Pons (tissue), 1 donor: Measurements from ENCODE around the gene CCT3.
"Not testable (repeated sequence)": the region's sequence is repeated elsewhere in the genome, so short reads cannot be mapped to it uniquely, and the experiment has no call there.

Source experiments
- DNase-seq: peaks from one replicate; pipeline ENCODE4 v3.0.0-alpha.2; 2016; ENCODE audit warnings: low spot score

CCT3 gene

GRCh38 chr1:156338180-156338976, at the start of gene CCT3, which contains the start of gene TSACC:
TSS of gene CCT3 (minus strand) at chr1:156338292. CDS start at chr1:156338184, 108 bp downstream.
TSS of gene TSACC (plus strand) at chr1:156338526. CDS start at chr1:156339758, 1,232 bp downstream.
- DNase-seq = peak; percentile 100

- peak; percentile 26 for DNase-seq
Observed at GRCh38 chr1:156387870-156388173, 49.7 kb upstream of the CCT3 start.

DNA sequence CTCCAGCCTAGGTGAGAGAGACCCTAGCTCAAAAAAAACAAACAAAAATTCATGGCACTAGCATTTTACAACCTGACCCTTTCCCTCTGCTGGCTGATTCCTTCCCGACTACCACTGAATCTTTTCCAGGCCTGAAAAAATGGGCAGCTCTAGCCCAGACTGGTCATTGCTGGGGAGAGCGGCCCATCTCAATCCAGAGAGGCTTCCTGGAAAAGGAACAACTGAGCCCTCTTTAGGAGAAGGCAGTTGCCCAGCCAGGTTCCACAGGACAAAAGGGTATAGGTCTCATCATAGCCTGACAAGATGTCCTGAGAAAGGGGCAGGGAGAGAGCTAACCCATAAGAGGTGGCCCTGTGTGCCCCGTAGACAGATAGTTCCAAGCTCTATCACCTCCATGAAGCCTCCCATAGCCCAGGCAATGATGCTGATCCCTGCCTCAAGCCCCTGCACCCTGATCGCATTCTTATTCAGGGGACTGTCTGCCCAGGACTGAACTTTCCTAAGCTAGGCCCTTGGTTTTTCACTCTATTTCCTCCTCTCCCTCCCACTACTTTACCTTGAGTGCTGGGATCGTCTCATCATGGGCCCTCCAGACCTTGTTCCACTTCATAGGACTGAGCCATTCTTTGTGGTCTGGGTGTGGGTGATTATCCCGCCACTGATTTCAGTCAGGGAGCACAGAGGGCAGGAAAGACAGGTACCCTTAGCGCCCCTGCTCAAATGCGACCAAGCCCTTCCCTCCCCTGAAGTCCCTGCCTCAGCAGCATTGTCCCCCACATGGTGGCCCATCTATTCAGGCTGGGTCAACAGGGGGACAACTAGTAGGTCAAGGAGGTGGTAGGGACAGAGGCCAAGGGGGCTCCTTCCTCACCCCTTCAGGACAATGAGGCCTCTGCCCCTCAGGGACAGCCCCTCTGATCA, 49.1 kb upstream of the CCT3 start:
- no peak for DNase-seq

GRCh38 chr1:156386134-156386901, 48.2 kb upstream of the CCT3 start:
- DNase-seq = no peak

GRCh38 chr1:156385534-156386031, 47.5 kb upstream of the CCT3 start:
- peak; percentile 89 for DNase-seq

GRCh38 chr1:156384658-156385057, 46.6 kb upstream of the CCT3 start:
- no peak for DNase-seq

DNA sequence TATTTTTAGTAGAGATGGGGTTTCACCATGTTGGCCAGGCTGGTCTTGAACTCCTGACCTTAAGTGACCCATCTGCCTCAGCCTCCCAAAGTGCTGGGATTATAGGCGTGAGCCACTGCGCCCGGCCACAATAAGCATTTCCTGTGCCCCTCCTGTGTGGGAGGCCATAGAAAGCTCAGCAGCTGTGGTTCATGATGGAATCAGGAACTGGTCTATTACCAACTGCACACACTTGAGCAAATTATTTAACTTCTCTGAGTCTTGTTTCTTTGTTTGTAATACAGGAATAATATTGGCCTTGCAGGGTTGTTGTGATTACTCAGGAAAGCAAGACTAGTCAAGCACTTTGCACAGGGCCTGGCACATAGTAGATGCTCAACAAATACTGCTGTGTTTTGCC, 45.9 kb upstream of the CCT3 start:
- DNase-seq = no peak

GRCh38 chr1:156383023-156383422, 44.9 kb upstream of the CCT3 start:
- peak; percentile 86 for DNase-seq

DNA sequence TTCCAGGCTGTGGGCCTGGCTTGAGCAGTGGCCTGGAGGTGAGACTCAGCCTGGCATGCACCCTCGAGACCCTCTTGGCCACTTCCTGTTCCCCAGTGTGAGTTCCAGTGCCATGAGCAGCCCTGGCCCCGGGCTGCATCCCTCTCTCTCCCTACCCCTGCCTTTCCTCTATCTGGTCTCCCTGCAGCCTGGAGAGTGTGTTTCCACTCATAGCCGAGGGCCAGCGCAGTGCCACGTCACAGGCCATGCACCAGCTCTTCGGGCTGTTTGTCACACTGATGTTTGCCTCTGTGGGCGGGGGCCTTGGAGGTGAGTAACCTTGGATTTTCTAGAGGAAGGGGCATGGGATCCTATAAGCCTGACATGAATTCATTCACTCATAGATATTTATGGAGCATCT, 44.5 kb upstream of the CCT3 start:
- no peak for DNase-seq

DNA sequence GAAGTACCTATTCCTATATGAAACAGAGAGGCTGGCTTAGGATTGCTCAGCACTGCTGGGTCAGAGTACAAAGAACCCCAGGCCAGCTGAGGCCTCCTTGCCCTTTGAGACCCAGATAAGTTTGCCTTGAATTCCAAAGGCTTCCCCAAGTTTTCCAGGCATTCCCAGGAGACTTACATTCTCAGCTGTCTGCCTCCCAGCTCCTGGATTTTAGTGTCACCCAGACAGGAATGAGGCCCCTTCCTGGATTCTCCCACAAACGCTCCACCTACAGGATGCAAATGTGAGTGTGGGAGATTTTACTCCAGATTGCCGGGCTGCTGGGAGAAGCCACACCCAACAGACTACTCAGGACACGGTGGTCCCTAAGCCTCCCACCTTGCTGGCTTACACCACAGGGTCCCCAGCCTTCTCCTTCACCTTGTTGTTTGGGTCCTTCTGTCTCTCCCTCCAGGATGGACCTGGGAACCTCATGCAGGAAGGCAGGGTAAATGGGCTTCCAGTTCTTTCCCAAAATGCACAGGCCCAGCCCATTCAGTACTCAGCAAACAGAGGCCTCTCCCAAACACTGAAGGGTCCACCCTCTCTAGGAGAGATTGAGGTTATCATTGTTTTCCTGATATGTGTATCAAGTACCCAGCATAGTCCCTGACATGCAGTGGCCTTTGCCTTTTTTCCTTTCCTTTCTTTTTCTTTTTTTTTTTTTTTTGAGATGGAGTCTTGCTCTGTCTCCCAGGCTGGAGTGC, 41.5 kb upstream of the CCT3 start:
- DNase-seq = no peak

DNA sequence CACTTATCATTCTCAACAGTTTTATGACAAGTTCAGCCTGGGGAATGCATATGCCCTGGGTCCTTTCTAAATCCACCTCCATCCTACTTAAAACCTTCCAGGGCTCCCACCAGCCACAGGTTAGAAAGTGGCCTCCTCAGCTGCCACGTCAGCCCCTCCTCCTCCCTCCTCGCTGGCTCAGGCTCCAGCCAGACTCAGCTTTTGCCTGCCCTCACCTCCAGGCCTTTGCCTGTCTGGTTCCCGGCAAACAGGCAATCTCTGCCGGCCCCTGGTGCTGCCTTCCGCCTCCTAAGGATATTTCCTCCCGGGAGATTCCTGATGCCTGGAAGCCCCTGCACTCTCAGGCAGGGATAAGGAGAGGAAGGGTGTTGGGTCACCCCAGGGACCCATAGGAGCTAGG, 40.5 kb upstream of the CCT3 start:
- no peak for DNase-seq

GRCh38 chr1:156376958-156377919, 39.1 kb upstream of the CCT3 start:
- DNase-seq = no peak

GRCh38 chr1:156376146-156376545, 38.1 kb upstream of the CCT3 start:
- DNase-seq = no peak

GRCh38 chr1:156373546-156373945, 35.5 kb upstream of the CCT3 start:
- DNase-seq = no peak

DNA sequence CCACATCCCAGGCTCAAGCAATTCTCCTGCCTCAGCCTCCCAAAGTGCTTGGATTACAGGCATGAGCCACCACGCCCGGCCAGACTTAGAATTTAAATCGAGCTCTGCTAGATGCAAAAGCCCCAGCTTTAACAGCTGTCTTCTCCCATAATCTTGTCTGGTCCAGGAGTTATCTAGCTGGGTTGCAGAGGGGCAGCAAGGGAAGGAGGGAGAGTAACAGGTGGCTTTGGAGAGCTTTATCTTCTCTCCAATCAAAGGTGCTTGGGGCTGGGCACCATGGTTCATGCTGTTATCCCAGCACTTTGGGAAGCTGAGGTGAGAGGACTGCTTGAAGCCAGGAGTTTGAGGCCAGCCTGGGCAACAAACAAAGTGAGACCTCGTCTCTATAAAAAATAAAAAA, 34.8 kb upstream of the CCT3 start:
- no peak for DNase-seq

- DNase-seq = no peak
Observed at GRCh38 chr1:156372265-156372586, 34.1 kb upstream of the CCT3 start.

- no peak for DNase-seq
Observed at GRCh38 chr1:156371553-156372264, 33.6 kb upstream of the CCT3 start.

- not testable (repeated sequence) for DNase-seq
Observed at GRCh38 chr1:156369685-156370286, 31.7 kb upstream of the CCT3 start.
